GM19193 (cell line): Measurements from ENCODE around the gene MS4A15.

Experiments
- POLR2A ChIP-seq: IDR thresholded peaks from 4 replicates; pipeline ENCODE4 v1.6.1; 2011; ENCODE audit not compliant: insufficient read depth, insufficient read length; ENCODE audit errors: extremely low read depth

The MS4A15 gene

GRCh38 chr11:60771879-60772525 lies 15.3 kb downstream of the MS4A15 start:
- no peak for TF ChIP-seq POLR2A

- TF ChIP-seq POLR2A: no peak
Measured at GRCh38 chr11:60772666-60773065, 16.0 kb downstream of the MS4A15 start.

DNA sequence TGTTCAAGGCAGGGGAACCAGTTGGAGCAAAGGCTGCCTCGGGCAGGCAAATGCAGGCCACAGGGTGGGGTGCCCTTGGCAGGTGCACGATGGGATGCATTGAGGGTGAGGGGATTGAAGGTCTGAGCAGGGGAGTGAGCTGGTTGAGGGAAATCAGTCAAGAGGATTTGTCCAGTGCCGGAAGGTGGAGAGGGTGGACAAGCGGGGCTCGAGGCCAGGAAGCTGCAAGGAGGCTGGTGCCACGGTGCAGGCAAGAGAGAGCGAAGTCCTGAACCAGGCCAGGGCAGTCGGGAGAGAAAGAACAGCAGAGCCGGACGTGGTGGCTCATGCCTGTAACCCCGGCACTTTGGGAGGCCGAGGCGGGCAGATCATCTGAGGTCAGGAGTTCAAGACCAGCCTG lies 18.1 kb downstream of the MS4A15 start:
- no peak for TF ChIP-seq POLR2A

GRCh38 chr11:60775420-60775961 lies 18.8 kb downstream of the MS4A15 start:
- no peak for TF ChIP-seq POLR2A

- TF ChIP-seq POLR2A: no peak
Measured at GRCh38 chr11:60776167-60776566, 19.5 kb downstream of the MS4A15 start.

GRCh38 chr11:60777106-60777505 lies 20.4 kb downstream of the MS4A15 start:
- TF ChIP-seq POLR2A: no peak

GRCh38 chr11:60777572-60777971 lies 20.9 kb downstream of the MS4A15 start:
- no peak for TF ChIP-seq POLR2A

GRCh38 chr11:60780065-60780464 lies 23.4 kb downstream of the MS4A15 start:
- no peak for TF ChIP-seq POLR2A

GRCh38 chr11:60780774-60781173 lies 24.1 kb downstream of the MS4A15 start:
- no peak for TF ChIP-seq POLR2A

GRCh38 chr11:60781286-60781980 lies 24.8 kb downstream of the MS4A15 start:
- no peak for TF ChIP-seq POLR2A

DNA sequence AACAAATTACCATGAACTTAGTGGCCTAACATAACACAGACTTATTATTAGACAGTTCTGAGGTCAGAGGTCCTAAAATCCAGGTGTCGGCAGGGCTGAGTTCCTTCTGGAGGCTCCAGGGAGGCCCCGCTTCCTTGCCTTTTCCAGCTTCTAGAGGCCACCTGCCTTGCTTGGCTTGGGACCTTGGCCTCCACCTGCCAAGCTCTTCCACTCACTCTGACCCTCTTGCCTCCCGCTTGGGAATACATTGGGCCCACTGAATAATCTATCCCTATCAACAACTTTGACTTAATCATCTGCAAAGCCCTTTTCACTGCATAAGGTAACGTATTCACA lies 25.3 kb downstream of the MS4A15 start:
- no peak for TF ChIP-seq POLR2A

DNA sequence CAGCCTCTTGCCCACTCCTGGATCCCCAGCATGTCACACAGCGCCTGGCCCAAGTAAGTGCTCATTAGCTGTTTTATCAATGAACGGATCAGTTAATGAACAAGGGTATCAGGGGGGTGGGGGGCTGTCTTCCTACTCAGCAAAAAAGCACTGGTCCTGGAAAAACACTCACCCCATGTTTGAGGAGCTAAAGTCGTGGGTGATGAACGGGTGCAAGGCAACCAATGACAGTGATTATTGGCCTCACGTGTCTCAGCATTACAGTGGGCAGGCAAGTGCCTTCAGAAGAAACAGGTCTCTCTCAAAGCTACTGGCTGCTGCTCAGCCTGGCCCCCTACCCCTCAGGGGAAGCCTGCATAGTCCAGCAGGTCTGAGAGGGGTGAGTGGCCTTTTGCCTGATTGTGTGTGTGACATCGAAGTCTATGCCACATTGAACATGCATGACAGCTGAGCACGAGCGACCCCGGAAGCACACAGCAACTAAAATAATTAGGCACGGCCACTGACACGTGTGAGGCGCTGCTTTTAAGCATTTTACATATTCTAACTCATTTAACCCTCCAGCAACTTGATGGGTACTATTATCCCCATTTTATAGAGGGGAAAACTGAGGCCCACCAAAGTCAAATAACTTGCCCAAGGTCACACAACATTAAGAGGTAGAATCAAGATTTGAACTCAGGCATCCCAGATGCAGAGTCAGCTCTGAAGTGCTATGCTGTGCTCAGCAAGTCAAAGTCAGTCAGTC lies 25.9 kb downstream of the MS4A15 start:
- no peak for TF ChIP-seq POLR2A

DNA sequence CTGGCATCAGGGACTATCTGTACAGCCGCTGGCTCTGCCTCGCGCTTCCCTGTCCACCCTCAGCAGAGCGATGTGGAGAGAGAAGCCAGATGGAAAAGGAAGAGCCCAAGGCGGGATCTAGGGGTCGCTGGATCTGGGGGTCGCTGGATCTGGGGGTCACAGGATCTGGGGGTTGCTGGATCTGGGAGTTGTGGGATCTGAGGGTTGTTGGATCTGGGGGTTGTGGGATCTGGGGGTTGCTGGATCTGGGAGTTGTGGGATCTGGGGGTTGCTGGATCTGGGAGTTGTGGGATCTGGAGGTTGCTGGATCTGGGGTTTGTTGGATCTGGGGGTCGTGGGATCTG lies 26.4 kb downstream of the MS4A15 start:
- TF ChIP-seq POLR2A: no peak

DNA sequence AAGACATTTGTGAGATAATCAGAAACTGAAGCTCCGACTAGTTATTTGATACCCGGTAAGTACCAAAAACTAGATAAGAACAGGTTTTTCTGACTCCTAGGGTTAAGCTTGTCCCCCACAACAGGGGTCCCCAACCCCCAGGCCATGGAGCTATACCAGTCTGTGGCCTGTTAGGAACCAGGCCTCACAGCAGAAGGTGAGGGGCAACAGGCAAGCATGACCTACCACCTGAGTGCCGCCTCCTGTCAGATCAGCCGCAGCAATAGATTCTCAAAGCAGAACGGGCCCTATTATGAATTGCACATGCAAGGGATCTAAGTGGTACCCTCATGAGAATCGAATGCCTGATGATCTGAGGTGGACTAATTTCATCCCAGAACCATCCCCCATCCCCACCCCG lies 27.2 kb downstream of the MS4A15 start:
- TF ChIP-seq POLR2A: no peak

DNA sequence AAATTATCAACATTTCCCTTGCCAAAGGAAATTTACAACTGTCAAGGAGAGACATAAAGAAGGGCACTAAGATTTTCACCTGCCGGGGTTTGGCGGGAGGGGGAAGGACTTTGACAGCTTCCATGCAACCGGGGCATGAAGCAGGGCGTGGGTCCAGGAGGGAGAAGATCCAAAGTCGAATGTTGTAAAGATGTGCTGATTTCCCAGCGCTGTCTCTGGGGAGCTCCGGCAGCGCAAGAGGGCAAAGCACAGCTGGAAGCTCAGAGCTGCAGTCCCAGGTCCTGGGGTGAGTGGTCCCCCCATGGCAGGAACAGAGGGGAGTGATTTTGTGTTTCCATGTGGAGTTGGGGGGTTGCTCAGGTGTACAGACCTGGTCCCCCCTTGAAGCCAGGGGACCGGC lies 28.5 kb downstream of the MS4A15 start, which contains the start of gene MS4A10:
Gene MS4A10, plus strand, starts transcription at position 198 of the 400 bp plus-strand sequence. CDS start 5,003 bp downstream, outside the sequence.
- no peak for TF ChIP-seq POLR2A
